GM12878 (cell line): ENCODE data around the gene KLHDC8A.

ENCODE experiments used
- CREB1 ChIP-seq: IDR thresholded peaks from 2 replicates; pipeline ENCODE4 v1.6.1; 2012; ENCODE audit warnings: low read depth, mild to moderate bottlenecking, inconsistent platforms
- EED ChIP-seq: sonication (generic); IDR thresholded peaks from 2 replicates; pipeline ENCODE4 v1.6.1; 2016; ENCODE audit warnings: antibody characterized with exemption, low read depth
- GABPA ChIP-seq: IDR thresholded peaks from 2 replicates; pipeline ENCODE4 v1.6.1; 2014; ENCODE audit warnings: antibody characterized with exemption, low read depth, mild to moderate bottlenecking, inconsistent platforms
- MXI1 ChIP-seq: fragments of 150-350 bp; IDR thresholded peaks from 2 replicates; pipeline ENCODE4 v1.6.1; 2011; ENCODE audit warnings: low read depth, mild to moderate bottlenecking, inconsistent platforms, low read length, improper control_type of control experiment
- POLR2AphosphoS5 ChIP-seq: IDR thresholded peaks from 2 replicates; pipeline ENCODE4 v1.6.1; 2011; ENCODE audit warnings: mild to moderate bottlenecking, low read length, inconsistent platforms
- TAF1 ChIP-seq: IDR thresholded peaks from 2 replicates; pipeline ENCODE4 v1.6.1; 2011; ENCODE audit warnings: mild to moderate bottlenecking, low read depth, low read length, borderline replicate concordance
- YY1 ChIP-seq: IDR thresholded peaks from 2 replicates; pipeline ENCODE4 v1.6.1; 2011; ENCODE audit warnings: low read depth, mild to moderate bottlenecking, low read length
- TF ChIP-seq, protein P1 (sequence below): IDR thresholded peaks from 2 replicates; pipeline ENCODE4 v1.6.1; 2012; ENCODE audit warnings: low read depth, low read length, improper control_type of control experiment
- TF ChIP-seq, protein P2 (sequence below), 3 experiments: IDR thresholded peaks in 2 of 3; conservative IDR thresholded peaks in 1 of 3; 2 replicates each; pipeline ENCODE4 v1.5.1; 2011; ENCODE audit warnings: low read depth in 3 of 3, low read length in 3 of 3, mild to moderate bottlenecking in 3 of 3, control low read depth in 2 of 3, moderate library complexity in 2 of 3, inconsistent platforms in 1 of 3, mixed read lengths in 1 of 3; ENCODE audit not compliant: control insufficient read depth in 2 of 3, insufficient read depth in 1 of 3; ENCODE audit errors: extremely low read depth in 1 of 3
- TF ChIP-seq, protein P3 (sequence below): IDR thresholded peaks from 2 replicates; pipeline ENCODE4 v1.6.1; 2011; ENCODE audit warnings: low read depth, low read length, improper control_type of control experiment, borderline replicate concordance

DNA sequence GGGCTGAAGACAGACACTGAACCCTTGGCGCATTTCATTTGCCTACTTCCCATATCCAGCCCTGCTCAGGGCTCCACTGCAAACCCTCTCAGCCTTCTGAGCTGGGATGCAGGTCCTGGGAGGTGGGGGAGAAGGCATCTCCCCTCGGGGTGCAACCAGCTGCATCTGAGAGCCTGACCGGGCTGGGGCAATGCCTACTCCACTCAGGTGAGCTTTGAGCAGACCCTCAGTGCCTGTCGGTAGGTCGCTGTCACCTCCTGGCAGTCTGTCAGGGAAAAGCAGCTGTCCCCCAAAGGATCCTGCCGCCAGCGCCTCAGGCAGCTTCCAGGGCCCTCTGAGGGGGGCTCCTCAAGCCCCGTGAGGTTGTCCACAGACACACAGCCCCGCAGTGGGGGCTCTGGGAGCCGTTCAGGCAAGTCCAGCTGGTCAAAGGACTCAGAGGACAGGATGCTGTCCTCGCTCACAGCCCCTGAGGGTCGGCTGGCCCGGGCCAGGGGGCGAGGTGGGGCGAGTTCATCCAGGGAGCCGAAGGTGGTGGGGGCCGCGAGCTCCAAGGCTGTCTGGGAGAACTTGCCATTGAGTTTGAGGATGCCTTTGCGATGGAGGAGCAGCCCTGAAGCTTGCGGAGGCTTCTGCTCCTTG is 53.4 kb downstream of the KLHDC8A start:
- no peak for TF ChIP-seq TAF1
- TF ChIP-seq POLR2AphosphoS5: no peak
- TF ChIP-seq YY1: no peak
- TF ChIP-seq, protein P1, sequence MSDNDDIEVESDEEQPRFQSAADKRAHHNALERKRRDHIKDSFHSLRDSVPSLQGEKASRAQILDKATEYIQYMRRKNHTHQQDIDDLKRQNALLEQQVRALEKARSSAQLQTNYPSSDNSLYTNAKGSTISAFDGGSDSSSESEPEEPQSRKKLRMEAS: no peak
- TF ChIP-seq, protein P2, sequence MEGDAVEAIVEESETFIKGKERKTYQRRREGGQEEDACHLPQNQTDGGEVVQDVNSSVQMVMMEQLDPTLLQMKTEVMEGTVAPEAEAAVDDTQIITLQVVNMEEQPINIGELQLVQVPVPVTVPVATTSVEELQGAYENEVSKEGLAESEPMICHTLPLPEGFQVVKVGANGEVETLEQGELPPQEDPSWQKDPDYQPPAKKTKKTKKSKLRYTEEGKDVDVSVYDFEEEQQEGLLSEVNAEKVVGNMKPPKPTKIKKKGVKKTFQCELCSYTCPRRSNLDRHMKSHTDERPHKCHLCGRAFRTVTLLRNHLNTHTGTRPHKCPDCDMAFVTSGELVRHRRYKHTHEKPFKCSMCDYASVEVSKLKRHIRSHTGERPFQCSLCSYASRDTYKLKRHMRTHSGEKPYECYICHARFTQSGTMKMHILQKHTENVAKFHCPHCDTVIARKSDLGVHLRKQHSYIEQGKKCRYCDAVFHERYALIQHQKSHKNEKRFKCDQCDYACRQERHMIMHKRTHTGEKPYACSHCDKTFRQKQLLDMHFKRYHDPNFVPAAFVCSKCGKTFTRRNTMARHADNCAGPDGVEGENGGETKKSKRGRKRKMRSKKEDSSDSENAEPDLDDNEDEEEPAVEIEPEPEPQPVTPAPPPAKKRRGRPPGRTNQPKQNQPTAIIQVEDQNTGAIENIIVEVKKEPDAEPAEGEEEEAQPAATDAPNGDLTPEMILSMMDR (IDR thresholded peaks at IDR 0.05 in 2 of 3, conservative IDR thresholded peaks at IDR 0.05 in 1 of 3; ENCODE audit: control insufficient read depth in 2 of 3, extremely low read depth in 1 of 3, insufficient read depth in 1 of 3, low read depth in 3 of 3, low read length in 3 of 3): no peak
- TF ChIP-seq EED: no peak
- TF ChIP-seq, protein P3, sequence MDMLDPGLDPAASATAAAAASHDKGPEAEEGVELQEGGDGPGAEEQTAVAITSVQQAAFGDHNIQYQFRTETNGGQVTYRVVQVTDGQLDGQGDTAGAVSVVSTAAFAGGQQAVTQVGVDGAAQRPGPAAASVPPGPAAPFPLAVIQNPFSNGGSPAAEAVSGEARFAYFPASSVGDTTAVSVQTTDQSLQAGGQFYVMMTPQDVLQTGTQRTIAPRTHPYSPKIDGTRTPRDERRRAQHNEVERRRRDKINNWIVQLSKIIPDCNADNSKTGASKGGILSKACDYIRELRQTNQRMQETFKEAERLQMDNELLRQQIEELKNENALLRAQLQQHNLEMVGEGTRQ: no peak
- no peak for TF ChIP-seq MXI1
- TF ChIP-seq CREB1: no peak
- no peak for TF ChIP-seq GABPA
